Activated CD4-positive, alpha-beta T cell treated with anti-CD3 and anti-CD28 coated beads, Interleukin-2, amount 50 U/mL, for 4 hours (primary cell): Measurements from ENCODE around the gene HOXC10.
A peak's percentile ranks its signal among the peaks of the same experiment; 100 is the strongest.

Experiments used
- DNase-seq, 2 experiments: peaks; one replicate each; pipeline ENCODE4 v3.0.0-alpha.2; 2020

The HOXC10 gene

DNA sequence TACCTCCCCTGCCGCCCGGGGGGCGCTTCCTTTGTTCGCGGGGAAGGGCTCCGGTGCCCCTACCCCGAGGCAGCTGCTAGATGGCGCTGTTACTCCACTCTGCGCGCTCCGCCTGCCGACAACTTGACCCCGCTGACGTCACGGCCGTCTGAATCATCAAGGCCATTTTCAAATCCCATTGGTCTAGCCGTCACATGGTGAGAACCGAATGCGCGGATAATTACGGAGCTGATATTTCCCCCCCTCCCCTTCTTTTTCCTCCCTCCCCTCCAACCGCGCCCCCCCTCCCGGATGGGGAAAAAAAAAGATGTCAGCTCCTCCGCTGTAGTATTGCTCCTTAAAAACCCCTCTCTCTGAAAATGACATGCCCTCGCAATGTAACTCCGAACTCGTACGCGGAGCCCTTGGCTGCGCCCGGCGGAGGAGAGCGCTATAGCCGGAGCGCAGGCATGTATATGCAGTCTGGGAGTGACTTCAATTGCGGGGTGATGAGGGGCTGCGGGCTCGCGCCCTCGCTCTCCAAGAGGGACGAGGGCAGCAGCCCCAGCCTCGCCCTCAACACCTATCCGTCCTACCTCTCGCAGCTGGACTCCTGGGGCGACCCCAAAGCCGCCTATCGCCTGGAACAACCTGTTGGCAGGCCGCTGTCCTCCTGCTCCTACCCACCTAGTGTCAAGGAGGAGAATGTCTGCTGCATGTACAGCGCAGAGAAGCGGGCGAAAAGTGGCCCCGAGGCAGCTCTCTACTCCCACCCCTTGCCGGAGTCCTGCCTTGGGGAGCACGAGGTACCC is at the start of gene HOXC10:
TSS of gene HOXC10 (plus strand) at position 246 of the 791 bp plus-strand sequence. CDS start at position 360, 114 bp downstream.
- DNase-seq, result peak; percentile 68 to 70

DNA sequence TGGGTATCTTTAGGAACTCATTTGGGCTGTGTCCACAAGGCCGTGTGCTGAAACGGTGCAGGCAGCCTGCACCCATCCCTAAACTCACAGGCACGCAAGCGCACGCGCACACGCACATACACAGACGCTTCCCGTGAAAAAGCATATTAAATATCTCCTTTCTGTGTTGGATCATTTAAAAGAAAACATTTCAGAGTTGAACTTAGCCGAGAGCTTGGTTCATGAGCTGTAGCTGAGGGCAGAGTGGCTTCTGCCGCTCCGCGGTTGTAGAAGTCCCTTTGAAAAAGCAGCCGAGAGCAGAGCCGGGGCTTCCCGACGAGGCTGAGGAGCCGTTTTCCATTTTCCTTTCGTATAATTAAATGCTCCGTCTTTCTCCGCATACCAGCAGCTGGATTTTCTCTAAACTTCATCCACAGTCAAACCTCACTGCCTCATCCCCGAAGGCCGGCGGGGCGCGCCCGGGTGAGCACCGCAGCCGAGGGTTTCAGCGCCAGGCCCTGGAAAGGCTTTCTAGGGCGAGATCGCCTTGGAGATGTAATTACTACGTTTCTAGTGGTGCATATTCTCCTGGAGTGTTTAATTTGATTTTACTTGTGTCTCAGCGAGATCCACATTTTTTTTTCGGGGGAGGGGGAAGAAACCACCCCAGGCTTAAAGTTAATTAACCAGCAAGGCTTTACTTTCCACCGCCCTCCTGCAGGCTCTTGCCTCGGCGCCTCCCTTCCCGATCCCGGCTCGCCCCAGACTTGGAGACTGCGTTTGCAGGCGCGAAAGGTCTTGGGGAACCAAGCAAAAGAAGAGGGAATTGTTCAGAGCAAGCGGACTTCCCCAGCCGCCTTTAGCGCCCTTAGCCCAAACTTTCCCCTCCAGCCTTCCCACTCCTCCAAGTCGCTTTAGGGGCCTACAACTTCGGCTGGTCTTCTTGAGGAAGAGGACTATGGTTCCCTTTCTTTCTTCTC is 49.3 kb upstream of the HOXC10 start:
- DNase-seq, result no peak

- DNase-seq, result no peak
These were observed 47.8 kb upstream of the HOXC10 start for GRCh38 chr12:53937099-53937498.

GRCh38 chr12:53937596-53938325 is 47.2 kb upstream of the HOXC10 start:
- no peak for DNase-seq

DNA sequence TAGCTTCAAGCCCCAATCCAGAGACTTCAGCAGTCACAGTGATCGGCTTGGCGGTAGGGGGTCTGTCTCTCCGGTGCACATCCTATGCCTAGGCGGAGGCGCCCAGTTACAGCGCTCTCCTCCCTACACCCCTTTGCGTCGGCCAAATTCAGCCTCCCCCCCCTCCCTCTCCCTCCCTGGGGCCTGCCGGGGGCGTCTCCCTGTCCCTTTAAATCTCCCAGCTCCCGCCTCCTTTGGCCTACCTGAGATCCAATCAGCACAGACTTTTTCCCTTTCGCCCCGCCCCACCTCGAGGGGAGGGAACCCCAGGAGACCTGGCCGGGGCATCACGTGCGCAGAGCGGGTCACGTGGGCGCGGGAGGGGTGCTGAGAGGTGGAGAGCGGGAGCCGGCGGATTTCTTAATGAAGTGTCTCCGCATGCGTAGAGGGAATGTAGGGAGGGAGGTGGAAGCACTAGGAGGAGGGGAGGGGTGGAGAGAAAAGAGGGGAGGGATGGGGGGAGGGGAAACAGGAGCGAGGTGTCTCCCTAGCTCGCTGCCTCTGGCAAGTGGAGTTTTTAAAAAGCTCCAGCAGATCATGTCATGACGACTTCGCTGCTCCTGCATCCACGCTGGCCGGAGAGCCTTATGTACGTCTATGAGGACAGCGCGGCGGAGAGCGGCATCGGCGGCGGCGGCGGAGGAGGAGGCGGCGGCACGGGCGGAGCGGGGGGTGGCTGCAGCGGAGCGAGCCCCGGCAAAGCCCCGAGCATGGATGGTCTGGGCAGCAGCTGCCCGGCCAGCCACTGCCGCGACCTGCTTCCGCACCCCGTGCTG is 46.4 kb upstream of the HOXC10 start, which contains the start of gene HOXC13:
TSS of gene HOXC13 (plus strand) at position 506 of the 815 bp plus-strand sequence. CDS start at position 582, 76 bp downstream.
- no peak for DNase-seq

GRCh38 chr12:53939141-53940108 is 45.5 kb upstream of the HOXC10 start:
- no peak for DNase-seq

DNA sequence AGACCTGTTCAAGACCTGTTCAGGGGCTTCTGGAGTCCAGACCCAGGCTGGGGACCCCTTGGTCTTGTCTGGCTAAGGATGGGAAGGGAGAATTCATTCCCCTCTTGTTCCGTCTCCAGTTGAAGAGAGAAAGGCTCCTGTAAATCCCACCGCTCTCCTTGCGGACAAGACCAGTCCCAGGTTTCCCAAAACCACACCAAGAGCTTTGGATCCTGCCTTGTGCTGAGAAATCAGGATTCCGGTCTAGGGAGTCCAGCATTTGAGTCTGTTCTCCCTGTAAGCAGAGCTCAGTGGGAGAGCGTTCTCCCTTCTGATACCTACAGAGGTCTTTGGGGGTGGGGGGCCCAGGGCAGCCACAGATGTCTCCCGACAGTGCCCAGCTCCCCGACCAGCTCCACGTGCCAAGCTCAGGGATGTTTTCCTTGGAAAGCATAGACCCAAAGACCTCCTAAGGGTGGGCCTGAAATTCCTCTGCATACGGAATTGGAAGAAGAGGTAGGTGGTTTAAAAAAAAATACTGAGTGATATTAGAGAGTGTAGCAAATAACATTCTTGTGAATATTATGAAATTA is 44.4 kb upstream of the HOXC10 start:
- no peak for DNase-seq

GRCh38 chr12:53941187-53941586 is 43.8 kb upstream of the HOXC10 start:
- DNase-seq, result no peak

DNA sequence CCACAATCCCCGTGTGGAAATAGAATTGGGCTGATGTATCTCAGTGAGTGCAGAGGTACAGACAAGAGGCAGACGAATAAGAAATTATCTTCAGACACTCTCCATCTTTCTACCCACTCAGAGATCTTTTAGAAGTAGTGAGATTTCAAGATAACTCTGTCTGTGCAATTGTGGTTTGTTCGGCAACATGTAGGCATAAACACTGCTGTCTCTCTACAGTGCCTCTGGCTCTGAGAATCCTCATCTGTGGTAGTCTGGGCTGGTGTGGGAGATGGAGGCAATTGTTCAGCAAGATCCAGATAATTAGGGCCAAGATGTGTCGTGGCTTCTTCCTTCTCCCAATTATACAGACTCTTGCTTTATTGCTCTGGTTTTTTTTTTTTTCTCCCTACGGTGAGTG is 43.2 kb upstream of the HOXC10 start:
- no peak for DNase-seq

DNA sequence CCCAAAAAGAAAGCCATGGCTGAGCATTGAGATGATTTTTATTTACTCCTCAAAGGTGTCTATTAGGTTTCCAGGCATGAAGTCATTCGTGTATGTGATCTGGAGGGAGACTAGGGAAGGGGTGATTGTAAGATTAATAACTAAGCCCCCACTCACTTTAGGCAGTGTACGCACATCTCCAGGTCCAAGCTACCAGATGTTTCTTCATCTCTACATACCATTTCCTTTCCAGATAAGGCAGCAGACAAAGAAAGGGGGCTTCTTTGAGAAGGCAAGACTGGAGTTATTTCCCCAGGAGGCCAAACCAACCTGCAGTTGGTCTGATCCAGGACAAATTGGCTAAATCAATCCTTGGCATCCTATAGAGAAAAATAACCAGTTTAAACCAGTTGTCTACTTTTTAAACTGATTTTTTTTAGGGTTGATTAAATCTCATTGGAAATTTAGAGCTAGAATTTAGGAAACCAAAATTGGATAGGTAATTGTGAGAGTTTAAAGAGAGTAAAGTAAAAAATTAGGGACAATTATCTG is 42.4 kb upstream of the HOXC10 start:
- DNase-seq, result no peak

DNA sequence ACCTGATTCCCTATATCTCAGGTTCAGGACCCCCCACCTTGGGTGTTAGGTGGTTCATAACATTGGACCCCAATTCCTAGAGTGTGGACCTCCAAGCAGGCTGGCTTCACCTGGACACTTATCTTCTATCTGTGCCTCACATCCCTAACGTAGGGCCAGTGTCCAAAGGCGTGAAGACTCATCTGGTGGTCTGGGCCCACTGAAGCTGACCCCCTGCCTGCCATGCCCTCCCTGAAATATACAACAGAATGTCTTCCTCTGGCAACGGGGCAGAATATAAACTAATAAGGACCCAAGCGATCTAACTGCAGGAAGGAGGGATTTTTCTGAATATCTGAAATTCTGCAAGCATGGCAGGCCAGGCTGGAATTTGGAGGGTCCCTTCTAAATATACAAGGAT is 40.7 kb upstream of the HOXC10 start:
- no peak for DNase-seq

DNA sequence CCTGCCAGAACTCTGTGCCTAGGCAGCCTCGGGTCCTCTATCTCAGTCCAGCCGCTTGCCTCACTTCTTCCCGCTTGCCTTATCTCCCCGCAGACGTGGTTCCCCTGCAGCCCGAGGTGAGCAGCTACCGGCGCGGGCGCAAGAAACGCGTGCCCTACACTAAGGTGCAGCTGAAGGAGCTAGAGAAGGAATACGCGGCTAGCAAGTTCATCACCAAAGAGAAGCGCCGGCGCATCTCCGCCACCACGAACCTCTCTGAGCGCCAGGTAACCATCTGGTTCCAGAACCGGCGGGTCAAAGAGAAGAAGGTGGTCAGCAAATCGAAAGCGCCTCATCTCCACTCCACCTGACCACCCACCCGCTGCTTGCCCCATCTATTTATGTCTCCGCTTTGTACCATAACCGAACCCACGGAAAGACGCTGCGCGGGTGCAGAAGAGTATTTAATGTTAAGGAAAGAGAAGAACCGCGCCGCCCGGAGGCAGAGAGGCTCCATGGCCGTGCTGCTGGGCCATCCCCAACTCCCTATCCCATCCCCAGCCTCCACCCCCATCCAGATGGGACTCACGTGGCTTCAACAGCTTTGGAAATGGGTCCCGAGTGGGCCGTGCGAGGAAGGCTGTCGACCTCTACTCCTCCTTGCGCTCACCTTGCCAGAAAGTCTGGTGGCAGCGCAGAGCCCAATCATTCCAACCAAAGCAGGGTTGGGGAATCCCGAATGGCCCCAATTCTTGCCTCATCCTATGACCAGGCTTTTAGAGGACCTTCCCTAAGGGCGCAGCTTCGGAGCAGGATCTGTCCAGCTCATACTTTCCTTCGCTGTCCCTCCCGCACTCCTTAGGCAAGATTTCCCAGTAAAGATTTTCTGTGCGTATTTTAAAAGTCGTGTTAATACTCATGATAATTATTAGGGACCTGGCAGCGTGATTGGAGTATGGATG is 39.8 kb upstream of the HOXC10 start:
- no peak for DNase-seq

DNA sequence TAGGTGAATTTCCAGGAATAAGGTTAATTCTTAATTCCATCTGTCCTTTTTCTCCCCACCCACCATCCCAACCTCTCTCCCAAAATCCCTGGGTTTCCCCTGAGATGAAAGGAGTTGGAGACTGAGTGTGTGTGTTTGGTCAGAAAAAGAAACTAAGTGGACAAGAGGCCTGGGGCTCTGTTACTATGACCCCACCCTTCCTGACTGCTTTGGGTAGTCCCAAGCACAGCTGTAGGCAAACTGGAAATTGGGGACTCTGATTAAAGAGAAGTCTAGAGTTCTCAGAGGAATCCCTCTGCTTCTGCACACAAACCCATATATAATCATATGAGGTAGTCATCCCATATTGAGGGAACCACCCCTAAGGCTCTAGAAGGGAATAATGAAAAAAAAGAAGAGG is 37.2 kb upstream of the HOXC10 start:
- DNase-seq, result no peak

GRCh38 chr12:53948650-53949593 is 36.0 kb upstream of the HOXC10 start:
- no peak for DNase-seq

- DNase-seq, result no peak
These were observed 35.1 kb upstream of the HOXC10 start for GRCh38 chr12:53949631-53950436.

GRCh38 chr12:53950437-53950773 is 34.5 kb upstream of the HOXC10 start:
- DNase-seq, result no peak
